ELR (cell line): ENCODE results near the gene GRK2.

Experiments
- DNase-seq: peaks from one replicate; pipeline ENCODE4 v3.0.0-alpha.2; 2015; ENCODE audit warnings: low read depth

The GRK2 gene

DNA sequence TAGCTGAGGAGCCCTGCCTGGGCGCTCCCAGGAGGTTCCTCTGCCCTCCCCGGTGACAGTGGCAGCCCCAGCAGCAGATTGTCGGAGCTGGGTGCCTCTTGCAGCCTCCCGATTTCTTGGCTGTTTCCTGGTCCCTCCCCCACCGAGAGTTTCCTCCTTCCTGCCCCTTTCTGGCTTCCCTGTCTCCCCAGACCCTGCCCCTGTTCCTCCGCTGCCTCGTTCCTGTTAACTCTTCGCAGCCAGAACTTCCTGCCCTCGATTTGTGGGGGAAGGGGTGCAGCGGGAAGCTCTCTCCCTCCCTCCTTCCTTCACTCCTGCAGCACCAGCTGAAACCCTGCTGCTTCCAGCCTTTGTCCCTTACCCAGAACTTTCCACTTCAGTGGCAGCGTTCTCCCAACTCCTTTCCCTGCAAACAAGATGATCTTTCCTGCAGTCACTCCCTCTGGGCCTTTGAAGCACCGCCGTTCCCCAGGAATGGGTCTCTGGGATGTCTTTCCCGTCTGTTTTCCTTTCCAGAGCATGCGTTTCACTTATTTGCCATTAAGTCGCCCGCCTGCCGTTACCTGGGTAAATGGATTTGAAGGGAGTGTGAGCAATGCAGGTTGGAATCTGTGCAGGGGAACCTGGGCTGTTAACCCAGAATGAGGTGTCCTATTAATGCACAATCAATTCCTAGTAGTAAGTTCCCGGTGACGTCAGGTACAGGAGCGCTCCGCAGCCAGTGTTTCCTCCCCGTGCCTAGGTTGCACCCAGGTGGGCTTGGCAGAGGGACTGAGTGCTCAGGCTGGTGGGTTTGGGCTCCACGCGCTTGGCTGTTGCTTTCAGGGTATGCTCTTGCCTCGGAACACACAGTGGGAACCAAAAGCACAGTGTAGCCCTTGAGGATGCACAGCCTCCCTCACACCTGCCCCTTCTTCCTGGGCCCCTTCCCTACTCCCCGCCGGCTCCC lies 4.3 kb downstream of the GRK2 start:
- DNase-seq = no peak

- DNase-seq = no peak
These were observed 4.9 kb downstream of the GRK2 start for GRCh38 chr11:67271205-67271540.

- no peak for DNase-seq
These were observed 5.4 kb downstream of the GRK2 start for GRCh38 chr11:67271541-67272284.

DNA sequence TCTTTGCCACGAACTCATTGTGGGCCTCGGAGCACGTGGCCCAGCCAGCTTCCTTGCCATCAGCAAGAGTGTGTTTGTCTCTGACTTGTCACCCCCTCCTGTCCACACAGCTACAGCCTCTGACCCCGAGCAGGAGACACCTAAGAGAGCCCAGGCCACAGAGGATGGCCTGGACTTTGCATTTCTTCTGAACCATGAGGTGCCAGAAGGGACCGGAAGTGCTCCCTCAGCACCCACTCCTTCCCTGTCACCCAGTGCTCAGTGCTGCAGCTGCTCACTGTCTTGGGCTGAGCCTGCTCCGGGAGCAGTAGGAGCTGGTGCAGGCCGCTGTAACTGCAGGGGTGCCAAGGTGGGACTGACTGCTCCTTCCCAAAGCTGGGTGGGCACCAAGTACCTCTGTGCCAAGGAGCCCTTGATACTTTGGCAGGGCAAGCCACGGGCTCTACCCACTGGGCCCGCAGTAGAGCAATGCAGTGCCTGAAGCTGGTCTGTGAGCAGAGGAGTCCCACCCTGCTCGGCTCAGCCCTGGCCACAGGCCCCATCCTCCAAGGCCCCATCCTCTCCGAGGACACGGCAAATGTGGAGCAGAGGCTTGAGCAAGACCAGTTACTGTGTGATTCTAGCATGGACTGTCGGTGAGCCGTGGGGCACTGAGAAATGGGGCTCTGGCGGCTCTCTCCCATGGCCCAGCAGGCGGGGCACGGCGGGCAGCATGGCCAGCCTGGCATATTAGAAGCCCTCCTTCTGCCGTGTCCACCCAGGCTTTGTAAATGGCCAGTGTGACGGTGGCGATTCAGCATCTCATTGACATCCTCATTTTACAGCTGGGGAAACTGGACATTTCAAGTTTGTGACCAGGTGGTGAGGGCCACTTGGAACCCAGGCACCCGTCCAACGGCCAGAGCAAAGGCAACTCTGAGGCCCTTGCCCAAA lies 6.3 kb downstream of the GRK2 start:
- no peak for DNase-seq

- no peak for DNase-seq
These were observed 7.2 kb downstream of the GRK2 start for GRCh38 chr11:67273260-67273990.

DNA sequence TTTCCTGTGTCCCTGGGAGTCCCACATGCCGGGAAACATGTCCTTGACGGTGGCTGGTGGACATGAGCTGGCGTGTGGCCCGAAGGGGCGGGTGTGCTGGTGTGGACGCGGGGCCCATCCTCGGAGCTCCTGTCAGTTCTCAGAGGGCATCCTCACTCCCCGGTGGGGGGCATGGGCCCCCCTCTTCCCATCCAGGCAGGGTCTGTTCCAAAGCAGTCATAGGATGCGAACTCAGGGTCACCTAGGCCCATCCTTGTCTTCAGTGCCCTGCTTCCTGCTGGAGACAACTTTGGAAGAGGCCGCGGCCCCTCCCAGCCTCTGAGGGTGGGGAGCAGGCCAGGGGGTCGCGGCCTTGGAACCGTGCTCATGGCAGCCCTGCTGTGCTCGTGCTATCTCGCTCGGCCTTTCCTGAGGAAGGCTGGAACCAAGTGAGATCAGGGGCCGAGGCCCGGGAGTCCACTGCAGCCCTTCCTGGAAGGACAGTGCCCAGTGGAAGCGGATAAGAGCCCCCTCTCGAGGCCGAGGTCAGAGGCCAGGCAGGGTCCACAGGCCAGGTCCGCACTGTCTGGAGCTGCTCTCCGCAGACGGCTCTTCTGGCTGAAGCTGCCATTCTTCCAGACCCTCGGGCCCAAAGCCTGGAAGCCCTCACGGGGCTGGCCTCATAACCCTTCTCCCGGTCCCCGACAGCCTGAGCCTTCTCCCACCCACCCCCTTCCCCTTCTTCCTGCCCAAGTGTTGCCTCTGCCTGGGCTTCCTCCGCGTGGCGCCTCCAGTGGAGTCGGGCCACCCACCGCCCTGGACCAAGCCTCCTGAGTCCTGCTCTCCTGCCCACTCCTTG lies 8.7 kb downstream of the GRK2 start:
- no peak for DNase-seq

- DNase-seq = no peak
These were observed 9.5 kb downstream of the GRK2 start for GRCh38 chr11:67275606-67276409.

DNA sequence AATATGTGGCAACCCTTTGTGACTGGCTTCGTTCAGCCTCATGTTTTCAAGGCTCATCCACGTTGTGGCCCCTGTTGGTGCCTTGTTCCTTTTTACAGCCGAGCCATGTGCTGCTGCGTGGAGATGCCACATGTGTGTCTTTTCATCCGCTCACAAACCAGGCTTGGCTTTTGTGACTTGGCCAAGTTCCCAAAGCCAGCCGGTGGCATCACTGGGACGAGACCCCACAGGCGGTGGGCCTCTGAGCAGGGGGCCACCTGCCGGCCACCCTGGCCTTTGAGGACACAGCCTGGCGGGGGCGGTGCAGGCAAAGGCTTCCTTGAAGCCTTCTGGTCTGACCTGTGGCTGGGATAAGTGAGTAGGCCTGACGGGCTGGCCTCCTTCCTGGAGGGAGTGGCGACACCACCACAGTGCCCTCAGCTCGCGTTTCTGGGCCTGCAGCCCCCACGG lies 10.5 kb downstream of the GRK2 start:
- peak; percentile 59 for DNase-seq

DNA sequence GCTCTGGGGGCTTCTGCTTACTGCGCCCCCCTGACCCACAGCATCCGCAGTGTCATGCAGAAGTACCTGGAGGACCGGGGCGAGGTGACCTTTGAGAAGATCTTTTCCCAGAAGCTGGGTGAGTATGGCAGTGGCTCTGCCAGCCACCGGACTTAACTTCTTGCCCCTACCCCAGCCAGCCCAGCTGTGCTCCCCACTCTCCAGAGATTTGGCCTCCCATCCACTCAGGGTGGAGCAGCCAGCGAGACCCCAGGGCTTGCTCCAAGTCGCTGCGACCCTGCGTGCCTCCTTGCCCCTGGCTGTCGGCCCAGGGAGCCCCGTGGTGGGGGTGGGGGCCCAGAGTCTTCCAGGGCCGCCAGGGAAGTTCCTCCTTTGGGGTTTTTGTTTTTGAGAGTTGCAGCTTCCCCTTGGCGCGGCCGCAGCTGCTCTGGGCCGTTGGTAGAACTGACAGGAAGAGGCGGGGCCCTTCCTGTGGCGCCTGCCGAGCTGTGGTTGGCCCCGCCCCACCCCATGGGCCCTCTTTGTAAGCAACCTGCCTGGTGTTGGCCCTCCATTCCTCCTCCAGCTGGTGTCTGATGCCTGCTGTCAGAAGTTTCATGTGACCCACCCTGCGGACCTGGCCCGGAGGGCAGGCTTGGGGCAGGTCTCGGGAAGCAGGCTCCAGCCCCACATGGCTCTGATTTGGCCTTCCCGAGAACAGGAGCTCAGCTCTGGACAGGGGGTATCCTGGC lies 11.1 kb downstream of the GRK2 start:
- peak; percentile 72 for DNase-seq

- no peak for DNase-seq
These were observed 12.1 kb downstream of the GRK2 start for GRCh38 chr11:67278135-67278938.

DNA sequence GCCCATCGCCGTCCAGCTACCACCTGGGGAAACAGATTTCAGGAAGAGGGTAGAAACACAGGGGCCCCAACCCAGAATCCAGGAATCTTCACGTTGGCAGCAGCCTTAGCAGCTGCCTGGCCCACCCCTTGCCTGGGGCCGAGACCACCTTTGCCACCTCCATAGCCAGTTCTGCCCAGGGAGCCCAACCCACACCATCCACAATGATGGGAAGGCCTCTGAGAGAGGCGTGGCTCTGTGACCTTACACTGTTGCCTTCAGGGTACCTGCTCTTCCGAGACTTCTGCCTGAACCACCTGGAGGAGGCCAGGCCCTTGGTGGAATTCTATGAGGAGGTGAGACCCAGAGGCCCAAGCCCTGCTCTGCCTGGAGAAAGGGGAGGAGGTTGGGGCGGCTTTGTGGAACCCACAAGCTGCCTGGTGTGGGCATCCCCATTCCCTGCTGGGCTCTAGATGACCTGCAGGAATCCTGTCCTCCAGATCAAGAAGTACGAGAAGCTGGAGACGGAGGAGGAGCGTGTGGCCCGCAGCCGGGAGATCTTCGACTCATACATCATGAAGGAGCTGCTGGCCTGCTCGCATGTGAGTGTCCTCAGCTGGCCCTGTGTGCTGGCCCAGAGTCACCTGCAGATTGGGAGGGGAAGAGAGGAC lies 12.8 kb downstream of the GRK2 start:
- DNase-seq = no peak

GRCh38 chr11:67279589-67280340 lies 13.5 kb downstream of the GRK2 start:
- no peak for DNase-seq

DNA sequence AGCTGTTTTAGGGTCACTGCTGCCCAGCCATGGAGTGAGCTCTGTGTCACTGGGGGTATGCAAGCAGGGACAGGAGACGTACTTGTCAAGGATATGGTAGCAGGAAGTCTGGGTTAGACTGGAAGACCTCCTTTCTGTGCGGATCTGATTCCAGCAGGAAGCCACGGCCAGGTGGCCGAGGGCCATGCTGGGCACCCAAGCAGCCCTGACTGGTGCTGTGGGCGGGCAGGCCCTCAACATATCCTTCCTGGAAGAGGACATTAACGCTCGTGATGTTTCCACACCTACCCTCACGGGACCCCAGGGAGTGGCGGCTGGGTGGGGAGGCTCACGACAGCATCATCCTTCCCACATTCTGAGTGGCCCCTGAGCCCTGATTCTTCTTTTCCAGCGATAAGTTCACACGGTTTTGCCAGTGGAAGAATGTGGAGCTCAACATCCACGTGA lies 14.1 kb downstream of the GRK2 start:
- DNase-seq = no peak

DNA sequence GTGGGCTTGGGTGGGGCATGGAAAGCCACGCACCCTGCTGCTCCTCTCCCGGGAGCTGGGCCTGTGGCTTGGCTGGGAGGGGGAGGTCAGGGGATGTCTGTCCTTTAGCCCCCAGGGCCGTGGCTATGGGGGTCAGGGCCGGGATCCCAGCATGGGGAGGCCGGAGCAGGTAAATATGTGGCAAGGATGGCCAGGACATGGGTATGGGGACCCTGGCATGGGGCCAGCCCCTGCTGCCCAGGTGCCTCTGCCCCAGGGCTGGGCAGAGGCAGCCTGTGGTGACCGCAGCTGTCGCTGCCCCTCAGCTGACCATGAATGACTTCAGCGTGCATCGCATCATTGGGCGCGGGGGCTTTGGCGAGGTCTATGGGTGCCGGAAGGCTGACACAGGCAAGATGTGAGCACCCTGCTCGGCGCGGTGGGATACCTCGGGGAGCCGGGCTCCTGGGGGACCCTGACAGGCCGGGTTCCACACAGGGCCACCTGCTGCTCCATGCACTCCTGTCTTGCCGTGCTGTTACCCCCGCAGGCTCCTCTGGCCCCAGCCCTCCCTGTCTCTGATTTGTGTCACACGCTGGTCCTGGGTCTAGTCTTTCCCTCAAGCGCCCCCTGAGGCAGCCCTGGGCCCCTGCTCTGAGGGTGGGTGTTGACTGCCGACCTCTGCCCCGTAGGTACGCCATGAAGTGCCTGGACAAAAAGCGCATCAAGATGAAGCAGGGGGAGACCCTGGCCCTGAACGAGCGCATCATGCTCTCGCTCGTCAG lies 14.7 kb downstream of the GRK2 start:
- no peak for DNase-seq

GRCh38 chr11:67281552-67282150 lies 15.4 kb downstream of the GRK2 start:
- DNase-seq = no peak
